ENCODE measurements around the gene SLC22A16.
A peak's percentile ranks its signal among the peaks of the same experiment; 100 is the strongest.

SLC22A16 gene

DNA sequence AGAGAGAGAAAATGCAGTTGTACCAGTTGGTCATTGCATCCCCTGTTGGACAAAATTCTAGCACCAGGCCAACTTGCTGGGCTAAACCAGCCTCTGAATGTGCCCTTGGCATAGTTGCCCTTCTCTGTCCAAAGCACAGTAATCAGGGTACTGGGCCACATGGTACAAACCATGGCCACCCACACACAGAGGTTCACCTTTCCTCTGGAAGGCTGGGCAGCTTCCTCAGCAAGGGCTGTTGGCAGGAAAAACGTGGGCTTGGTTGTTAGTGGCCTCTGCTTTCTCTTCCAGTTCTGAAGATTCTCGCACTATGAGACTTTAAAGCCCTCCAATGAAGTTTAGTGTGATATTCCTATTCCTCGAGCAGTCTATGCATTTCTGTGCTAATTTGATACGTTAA is 61.7 kb downstream of the SLC22A16 start:
- Histone ChIP-seq H3K27ac (ENCODE audit: low read length) (no peak overlapping the region), H3K4me3 (ENCODE audit: low read length) (no peak overlapping the region), H3K4me2 (ENCODE audit: low read depth, low read length) (peak overlapping the region; percentile 75; the same call in 1 of the 2 replicates), H3F3A (ENCODE audit: insufficient read depth, low read length) (no peaks in the 10 kb centered on the region), H3K9me3 (replicated peaks; ENCODE audit: insufficient read depth, low read length) (no peaks in the 10 kb centered on the region), H3K27me3 (replicated peaks; ENCODE audit: insufficient read depth, low read length) (no peaks in the 10 kb centered on the region), H3K4me1 (ENCODE audit: low read length) (no peaks in the 10 kb centered on the region), H4K20me1 (ENCODE audit: insufficient read depth, low read length) (no peaks in the 10 kb centered on the region), H3K36me3 (replicated peaks; ENCODE audit: insufficient read depth, low read length) (no peaks in the 10 kb centered on the region), H2AFZ (ENCODE audit: low read length) (peak overlapping the region; percentile 72), H3K79me2 (ENCODE audit: low read length) (no peaks in the 10 kb centered on the region), H3K9ac (ENCODE audit: low read length) (no peak overlapping the region), H3K9me2 (replicated peaks; ENCODE audit: insufficient read depth, low read length) (no peaks in the 10 kb centered on the region)
- TF ChIP-seq EZH2phosphoT487 (IDR thresholded peaks at IDR 0.05; ENCODE audit: low read length) (no peak), EZH2 (optimal IDR thresholded peaks at IDR 0.05; ENCODE audit: low read depth, low read length) (no peak)
- TF ChIP-seq, protein P1, sequence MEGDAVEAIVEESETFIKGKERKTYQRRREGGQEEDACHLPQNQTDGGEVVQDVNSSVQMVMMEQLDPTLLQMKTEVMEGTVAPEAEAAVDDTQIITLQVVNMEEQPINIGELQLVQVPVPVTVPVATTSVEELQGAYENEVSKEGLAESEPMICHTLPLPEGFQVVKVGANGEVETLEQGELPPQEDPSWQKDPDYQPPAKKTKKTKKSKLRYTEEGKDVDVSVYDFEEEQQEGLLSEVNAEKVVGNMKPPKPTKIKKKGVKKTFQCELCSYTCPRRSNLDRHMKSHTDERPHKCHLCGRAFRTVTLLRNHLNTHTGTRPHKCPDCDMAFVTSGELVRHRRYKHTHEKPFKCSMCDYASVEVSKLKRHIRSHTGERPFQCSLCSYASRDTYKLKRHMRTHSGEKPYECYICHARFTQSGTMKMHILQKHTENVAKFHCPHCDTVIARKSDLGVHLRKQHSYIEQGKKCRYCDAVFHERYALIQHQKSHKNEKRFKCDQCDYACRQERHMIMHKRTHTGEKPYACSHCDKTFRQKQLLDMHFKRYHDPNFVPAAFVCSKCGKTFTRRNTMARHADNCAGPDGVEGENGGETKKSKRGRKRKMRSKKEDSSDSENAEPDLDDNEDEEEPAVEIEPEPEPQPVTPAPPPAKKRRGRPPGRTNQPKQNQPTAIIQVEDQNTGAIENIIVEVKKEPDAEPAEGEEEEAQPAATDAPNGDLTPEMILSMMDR (IDR thresholded peaks at IDR 0.05; ENCODE audit: low read length) = no peak
- no peak for DNase-seq

DNA sequence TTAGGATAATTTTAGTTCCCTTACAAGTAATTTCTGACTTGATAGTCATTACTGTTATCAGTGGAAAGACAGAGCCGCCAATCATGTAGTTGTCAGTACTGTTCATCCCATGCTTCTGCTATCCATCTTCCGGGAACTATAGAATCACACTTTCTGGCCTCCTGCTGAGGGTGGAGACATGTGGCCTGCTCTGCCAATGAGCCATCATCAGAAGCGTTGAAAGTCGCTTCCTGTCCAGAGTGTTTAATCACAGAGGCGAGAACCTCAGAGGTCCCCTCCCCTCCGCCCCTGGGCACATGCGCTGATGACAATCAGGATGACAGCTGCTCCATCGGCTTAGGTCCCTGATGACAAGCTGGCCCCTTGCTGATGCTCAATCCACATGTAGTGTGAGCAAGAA is 64.1 kb downstream of the SLC22A16 start:
- Histone ChIP-seq H3K4me2 (ENCODE audit: low read depth, low read length) (no peak overlapping the region), H3K4me1 (ENCODE audit: low read length) (no peaks in the 10 kb centered on the region), H3F3A (ENCODE audit: insufficient read depth, low read length) (no peaks in the 10 kb centered on the region), H4K20me1 (ENCODE audit: insufficient read depth, low read length) (no peaks in the 10 kb centered on the region), H3K9ac (ENCODE audit: low read length) (no peak overlapping the region), H3K4me3 (ENCODE audit: low read length) (no peak overlapping the region), H3K27me3 (replicated peaks; ENCODE audit: insufficient read depth, low read length) (no peaks in the 10 kb centered on the region), H3K9me2 (replicated peaks; ENCODE audit: insufficient read depth, low read length) (no peaks in the 10 kb centered on the region), H3K79me2 (ENCODE audit: low read length) (no peaks in the 10 kb centered on the region), H3K36me3 (replicated peaks; ENCODE audit: insufficient read depth, low read length) (no peaks in the 10 kb centered on the region), H2AFZ (ENCODE audit: low read length) (no peak overlapping the region), H3K27ac (ENCODE audit: low read length) (no peak overlapping the region), H3K9me3 (replicated peaks; ENCODE audit: insufficient read depth, low read length) (no peaks in the 10 kb centered on the region)
- no peak for DNase-seq
- TF ChIP-seq EZH2phosphoT487 (IDR thresholded peaks at IDR 0.05; ENCODE audit: low read length) = no peak
- TF ChIP-seq, protein P1 (IDR thresholded peaks at IDR 0.05; ENCODE audit: low read length) = no peak
- no peak for TF ChIP-seq EZH2 (optimal IDR thresholded peaks at IDR 0.05; ENCODE audit: low read depth, low read length)

DNA sequence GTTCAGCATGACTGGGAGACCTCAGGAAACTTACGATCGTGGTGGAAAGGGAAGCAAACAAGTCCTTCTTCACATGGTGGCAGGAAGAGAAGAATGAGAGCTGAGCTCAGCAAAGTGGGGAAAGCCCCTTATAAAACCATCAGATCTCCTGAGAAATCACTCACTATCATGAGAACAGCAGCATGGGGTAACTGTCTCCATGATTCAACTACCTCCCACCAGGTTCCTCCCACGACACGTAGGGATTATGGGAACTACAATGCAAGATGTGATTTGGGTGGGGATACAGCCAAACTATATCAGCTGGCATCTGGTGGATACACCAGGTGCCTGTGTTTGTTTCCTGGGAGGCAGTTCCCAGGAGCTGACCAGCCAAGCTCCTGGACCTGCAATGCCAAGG is 65.9 kb downstream of the SLC22A16 start:
- no peak overlapping the region for H3K4me3 ChIP-seq (ENCODE audit: low read length)
- no peak for DNase-seq
- H3K4me1 ChIP-seq (ENCODE audit: low read length) = no peaks in the 10 kb centered on the region
- H3K9ac ChIP-seq (ENCODE audit: low read length) = no peak overlapping the region
- H4K20me1 ChIP-seq (ENCODE audit: insufficient read depth, low read length) = no peaks in the 10 kb centered on the region
- H3K9me2 ChIP-seq (replicated peaks; ENCODE audit: insufficient read depth, low read length) = no peaks in the 10 kb centered on the region
- H3K9me3 ChIP-seq (replicated peaks; ENCODE audit: insufficient read depth, low read length) = no peaks in the 10 kb centered on the region
- H3K4me2 ChIP-seq (ENCODE audit: low read depth, low read length) = no peak overlapping the region
- H2AFZ ChIP-seq (ENCODE audit: low read length) = no peak overlapping the region
- no peaks in the 10 kb centered on the region for H3K79me2 ChIP-seq (ENCODE audit: low read length)
- no peaks in the 10 kb centered on the region for H3F3A ChIP-seq (ENCODE audit: insufficient read depth, low read length)
- no peak overlapping the region for H3K27ac ChIP-seq (ENCODE audit: low read length)
- H3K36me3 ChIP-seq (replicated peaks; ENCODE audit: insufficient read depth, low read length) = no peaks in the 10 kb centered on the region
- no peak for TF ChIP-seq EZH2phosphoT487 (IDR thresholded peaks at IDR 0.05; ENCODE audit: low read length)
- no peak for TF ChIP-seq EZH2 (optimal IDR thresholded peaks at IDR 0.05; ENCODE audit: low read depth, low read length)
- TF ChIP-seq, protein P1 (IDR thresholded peaks at IDR 0.05; ENCODE audit: low read length) = no peak
- H3K27me3 ChIP-seq (replicated peaks; ENCODE audit: insufficient read depth, low read length) = no peaks in the 10 kb centered on the region
